ENCODE results near the gene CCSER1. TPM values are rescaled to one million over a fixed set of nuclear protein-coding genes. Genes with fewer than 3 reads are reported as not detected.

CCSER1 gene
- total RNA-seq, 4 donors from 2014 or later = 4.0 to 6.0 (median 4.8) TPM

DNA sequence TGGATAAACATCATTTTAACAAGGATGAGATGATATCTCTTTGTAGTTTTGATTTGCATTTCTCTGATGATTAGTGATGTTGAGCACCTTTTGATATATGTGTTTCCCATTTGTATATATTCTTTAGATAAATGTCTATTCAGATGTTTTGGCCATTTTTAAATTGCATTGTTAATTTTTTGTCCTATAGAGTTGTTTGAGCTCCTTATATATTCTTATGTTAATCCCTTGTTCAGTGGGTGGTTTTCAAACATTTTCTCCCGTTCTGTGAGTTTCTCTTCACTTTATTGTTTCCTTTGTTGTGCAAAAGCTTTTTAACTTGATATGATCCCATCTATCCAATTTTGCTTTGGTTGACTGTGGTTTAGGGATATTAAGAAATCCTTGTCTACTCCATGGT is 606.0 kb downstream of the CCSER1 start:
- TF ChIP-seq EP300 (IDR thresholded peaks at IDR 0.05) = no peak
- no peak for TF ChIP-seq POLR2A (IDR thresholded peaks at IDR 0.05)
- TF ChIP-seq, protein P1, sequence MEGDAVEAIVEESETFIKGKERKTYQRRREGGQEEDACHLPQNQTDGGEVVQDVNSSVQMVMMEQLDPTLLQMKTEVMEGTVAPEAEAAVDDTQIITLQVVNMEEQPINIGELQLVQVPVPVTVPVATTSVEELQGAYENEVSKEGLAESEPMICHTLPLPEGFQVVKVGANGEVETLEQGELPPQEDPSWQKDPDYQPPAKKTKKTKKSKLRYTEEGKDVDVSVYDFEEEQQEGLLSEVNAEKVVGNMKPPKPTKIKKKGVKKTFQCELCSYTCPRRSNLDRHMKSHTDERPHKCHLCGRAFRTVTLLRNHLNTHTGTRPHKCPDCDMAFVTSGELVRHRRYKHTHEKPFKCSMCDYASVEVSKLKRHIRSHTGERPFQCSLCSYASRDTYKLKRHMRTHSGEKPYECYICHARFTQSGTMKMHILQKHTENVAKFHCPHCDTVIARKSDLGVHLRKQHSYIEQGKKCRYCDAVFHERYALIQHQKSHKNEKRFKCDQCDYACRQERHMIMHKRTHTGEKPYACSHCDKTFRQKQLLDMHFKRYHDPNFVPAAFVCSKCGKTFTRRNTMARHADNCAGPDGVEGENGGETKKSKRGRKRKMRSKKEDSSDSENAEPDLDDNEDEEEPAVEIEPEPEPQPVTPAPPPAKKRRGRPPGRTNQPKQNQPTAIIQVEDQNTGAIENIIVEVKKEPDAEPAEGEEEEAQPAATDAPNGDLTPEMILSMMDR (IDR thresholded peaks at IDR 0.05) = no peak
- 56 to 57% methylated on average over 1 of the region's 1 CpG for WGBS, 2 donors

DNA sequence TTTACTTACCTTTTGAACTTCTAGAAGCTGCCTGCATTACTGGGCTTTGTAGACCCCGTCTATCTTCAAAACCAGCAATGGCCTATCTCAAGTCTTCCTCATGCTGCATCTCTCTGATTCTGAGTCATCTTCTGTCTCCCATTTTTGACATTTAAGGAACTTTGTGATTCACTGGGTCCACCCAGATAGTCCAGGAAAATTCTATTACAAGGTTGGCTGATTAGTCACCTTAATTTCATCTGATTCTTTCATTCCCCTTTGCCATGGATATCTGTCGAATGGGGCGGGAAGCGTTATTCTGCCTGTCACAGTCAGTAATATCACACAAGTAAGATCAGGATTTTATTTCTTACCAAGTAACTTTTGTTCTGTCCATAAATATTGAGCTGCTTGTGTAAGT is 618.0 kb downstream of the CCSER1 start:
- no peak overlapping the region for H3K27ac ChIP-seq
- no peaks in the 10 kb centered on the region for H3K4me1 ChIP-seq
- TF ChIP-seq EP300 (IDR thresholded peaks at IDR 0.05) = no peak
- H3K27me3 ChIP-seq = no peaks in the 10 kb centered on the region
- no peaks in the 10 kb centered on the region for H3K9me3 ChIP-seq
- 93 to 96% methylated on average over 4 of the region's 4 CpGs for WGBS, 2 donors
- no peak for DNase-seq (ENCODE audit: low spot score in 2 of 2)
- no peaks in the 10 kb centered on the region for H3K36me3 ChIP-seq
- no peak overlapping the region for H3K4me3 ChIP-seq

More for the DNA sequence above, 606.0 kb downstream of the CCSER1 start:
- Histone ChIP-seq H3K4me3 (no peak overlapping the region), H3K27ac (no peak overlapping the region), H3K36me3 (no peaks in the 10 kb centered on the region), H3K9me3 (no peaks in the 10 kb centered on the region), H3K27me3 (no peaks in the 10 kb centered on the region), H3K4me1 (no peaks in the 10 kb centered on the region)
- DNase-seq (ENCODE audit: low spot score in 2 of 2) = no peak

DNA sequence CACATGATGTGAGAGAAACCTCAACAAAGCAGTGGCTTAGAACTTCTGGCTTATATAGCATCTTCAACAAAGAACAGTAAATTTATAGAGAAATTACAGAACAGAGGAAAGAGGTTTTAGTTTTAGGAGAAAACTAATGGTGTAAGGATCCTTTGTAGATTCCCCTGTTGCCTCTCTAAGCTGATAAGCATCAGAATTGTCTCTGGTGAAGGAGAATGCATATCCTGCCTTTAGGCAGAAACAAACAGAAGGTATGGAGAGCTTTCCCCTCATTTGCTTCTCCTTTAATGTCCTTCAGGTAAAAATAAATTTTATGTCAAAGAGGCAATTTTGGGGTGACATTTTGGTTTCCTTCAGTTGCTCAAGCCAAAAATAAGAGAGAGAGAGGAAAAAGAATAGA is 625.9 kb downstream of the CCSER1 start:
- H3K4me3 ChIP-seq = no peak overlapping the region
- no peaks in the 10 kb centered on the region for H3K36me3 ChIP-seq
- no peak for DNase-seq (ENCODE audit: low spot score in 2 of 2)
- TF ChIP-seq POLR2A (IDR thresholded peaks at IDR 0.05) (no peak), EP300 (IDR thresholded peaks at IDR 0.05) (no peak)
- TF ChIP-seq, protein P1 (IDR thresholded peaks at IDR 0.05) = no peak
- no peaks in the 10 kb centered on the region for H3K4me1 ChIP-seq
- no peaks in the 10 kb centered on the region for H3K9me3 ChIP-seq
- no peaks in the 10 kb centered on the region for H3K27me3 ChIP-seq
- no peak overlapping the region for H3K27ac ChIP-seq

DNA sequence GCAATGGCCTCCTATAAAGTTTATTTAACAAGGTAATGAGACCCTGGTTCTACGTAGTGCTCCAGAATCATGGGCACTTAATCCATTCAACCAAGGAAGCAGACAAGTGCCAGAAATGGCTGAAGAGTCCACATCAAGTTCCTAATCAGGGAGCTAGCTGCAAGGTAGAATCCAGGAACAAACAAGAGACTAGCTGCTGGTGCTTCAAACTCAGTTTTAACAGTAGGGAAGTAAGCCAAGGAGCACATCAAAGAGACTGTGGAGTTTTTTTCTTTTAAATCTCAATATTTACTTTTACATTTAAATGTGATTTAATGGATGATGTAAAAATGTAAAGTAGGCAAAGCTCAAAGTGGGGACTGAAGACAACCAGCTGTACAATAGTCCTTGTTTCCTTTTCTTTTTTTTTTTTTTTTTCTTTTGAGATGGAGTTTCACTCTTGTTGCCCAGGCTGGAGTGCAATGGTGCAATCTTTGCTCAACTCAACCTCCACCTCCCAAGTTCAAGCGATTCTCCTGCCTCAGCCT is 630.4 kb downstream of the CCSER1 start:
- no peaks in the 10 kb centered on the region for H3K9me3 ChIP-seq
- H3K27ac ChIP-seq = no peak overlapping the region
- no peaks in the 10 kb centered on the region for H3K4me1 ChIP-seq
- no peaks in the 10 kb centered on the region for H3K36me3 ChIP-seq
- no peaks in the 10 kb centered on the region for H3K27me3 ChIP-seq
- WGBS, 2 donors = 89 to 92% methylated on average over 2 of the region's 2 CpGs
- no peak for DNase-seq (ENCODE audit: low spot score in 2 of 2)
- TF ChIP-seq, protein P1 (IDR thresholded peaks at IDR 0.05) = no peak
- TF ChIP-seq EP300 (IDR thresholded peaks at IDR 0.05) (no peak), POLR2A (IDR thresholded peaks at IDR 0.05) (no peak)
- H3K4me3 ChIP-seq = no peak overlapping the region

DNA sequence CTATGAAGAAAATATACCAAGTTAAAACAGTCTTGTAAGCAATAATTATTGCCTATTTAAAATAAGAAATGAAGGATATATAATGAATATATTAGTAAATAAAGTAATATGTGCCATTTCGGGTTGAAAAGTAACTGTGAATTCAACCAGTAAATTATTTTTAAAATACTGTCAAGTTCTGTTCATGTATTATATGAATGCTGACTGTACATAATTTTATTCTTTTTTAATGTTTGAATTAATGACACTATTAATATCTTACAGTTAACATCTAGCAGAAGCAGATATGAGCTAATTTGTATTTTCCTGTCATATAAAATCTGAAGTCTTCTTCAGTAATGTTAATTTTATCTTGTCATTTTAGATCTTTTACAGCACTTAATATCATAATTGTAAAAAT is 632.9 kb downstream of the CCSER1 start:
- Histone ChIP-seq H3K4me1 (no peaks in the 10 kb centered on the region), H3K36me3 (no peaks in the 10 kb centered on the region), H3K27me3 (no peaks in the 10 kb centered on the region), H3K9me3 (no peaks in the 10 kb centered on the region), H3K4me3 (no peak overlapping the region), H3K27ac (no peak overlapping the region)
- TF ChIP-seq EP300 (IDR thresholded peaks at IDR 0.05) (no peak), POLR2A (IDR thresholded peaks at IDR 0.05) (no peak)
- TF ChIP-seq, protein P1 (IDR thresholded peaks at IDR 0.05) = no peak
- 89% methylated on average over 1 of the region's 1 CpG for WGBS, 2 donors
- no peak for DNase-seq (ENCODE audit: low spot score in 2 of 2)

DNA sequence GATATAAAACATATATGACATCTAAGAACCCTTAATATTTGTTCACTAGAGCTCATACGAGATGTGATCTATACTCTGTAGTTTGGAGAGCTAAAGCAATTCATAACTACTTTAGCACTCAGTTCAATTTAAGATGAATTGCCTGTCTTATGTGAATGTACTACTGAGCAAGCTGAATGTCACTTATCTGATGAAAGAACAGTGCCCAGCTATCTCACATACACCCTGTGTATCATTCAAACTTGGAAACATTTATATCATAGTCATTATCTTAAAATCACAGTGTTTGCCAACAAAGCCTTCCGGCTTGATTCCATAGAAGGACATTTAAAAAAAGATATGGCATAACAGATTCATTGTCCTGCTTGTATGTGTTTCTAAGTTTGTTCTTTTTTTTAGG is 639.6 kb downstream of the CCSER1 start:
- no peak for DNase-seq (ENCODE audit: low spot score in 2 of 2)
- H3K4me1 ChIP-seq = no peaks in the 10 kb centered on the region
- no peak overlapping the region for H3K4me3 ChIP-seq
- TF ChIP-seq POLR2A (IDR thresholded peaks at IDR 0.05) = no peak
- TF ChIP-seq EP300 (IDR thresholded peaks at IDR 0.05) = no peak
- TF ChIP-seq, protein P1 (IDR thresholded peaks at IDR 0.05) = no peak
- H3K36me3 ChIP-seq = no peaks in the 10 kb centered on the region
- H3K27ac ChIP-seq = no peak overlapping the region
- WGBS, 2 donors = 47 to 64% methylated on average over 2 of the region's 2 CpGs
- no peaks in the 10 kb centered on the region for H3K9me3 ChIP-seq
- H3K27me3 ChIP-seq = no peaks in the 10 kb centered on the region
